HG02840 (cell line): ENCODE results near the gene CLCN1.
A peak's percentile ranks its signal among the peaks of the same experiment; 100 is the strongest.
"Not testable (repeated sequence)": the region's sequence is repeated elsewhere in the genome, so short reads cannot be mapped to it uniquely, and the experiment has no call there.

Experiments
- ATAC-seq: cut with Tn5 transposase; IDR thresholded peaks from one replicate; pipeline ENCODE4 v1.9.1; 2021; ENCODE audit warnings: mild to moderate bottlenecking, moderate library complexity, moderate number of reproducible peaks; ENCODE audit not compliant: unreplicated experiment, low FRiP score

The CLCN1 gene

GRCh38 chr7:143315776-143316175 lies at the start of gene CLCN1:
CLCN1 (plus strand) TSS chr7:143316111; CDS start chr7:143316213, 102 bp downstream.
- ATAC-seq, result no peak

DNA sequence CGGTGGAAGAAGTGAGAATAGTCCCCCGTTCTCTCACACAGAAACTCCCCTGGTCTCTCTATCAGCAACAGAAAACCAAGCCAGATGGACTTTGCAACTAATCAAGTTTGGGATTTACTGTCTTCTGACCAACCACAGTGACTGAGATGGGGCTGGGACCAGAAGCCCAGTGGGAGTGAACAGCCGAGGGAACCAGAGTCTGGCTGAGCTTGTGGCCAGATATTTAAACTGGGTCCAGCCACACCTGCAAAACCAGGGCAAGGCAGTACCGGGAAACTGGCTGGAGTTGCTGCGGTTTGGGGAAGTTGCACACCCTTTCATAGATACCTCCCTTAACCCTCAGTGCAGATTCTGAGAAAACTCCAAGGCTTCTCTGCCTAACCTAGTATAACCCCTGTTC lies 46.7 kb upstream of the CLCN1 start:
- ATAC-seq, result no peak

GRCh38 chr7:143271240-143271639 lies 44.7 kb upstream of the CLCN1 start:
- no peak for ATAC-seq

GRCh38 chr7:143272871-143273270 lies 43.0 kb upstream of the CLCN1 start:
- ATAC-seq, result no peak

DNA sequence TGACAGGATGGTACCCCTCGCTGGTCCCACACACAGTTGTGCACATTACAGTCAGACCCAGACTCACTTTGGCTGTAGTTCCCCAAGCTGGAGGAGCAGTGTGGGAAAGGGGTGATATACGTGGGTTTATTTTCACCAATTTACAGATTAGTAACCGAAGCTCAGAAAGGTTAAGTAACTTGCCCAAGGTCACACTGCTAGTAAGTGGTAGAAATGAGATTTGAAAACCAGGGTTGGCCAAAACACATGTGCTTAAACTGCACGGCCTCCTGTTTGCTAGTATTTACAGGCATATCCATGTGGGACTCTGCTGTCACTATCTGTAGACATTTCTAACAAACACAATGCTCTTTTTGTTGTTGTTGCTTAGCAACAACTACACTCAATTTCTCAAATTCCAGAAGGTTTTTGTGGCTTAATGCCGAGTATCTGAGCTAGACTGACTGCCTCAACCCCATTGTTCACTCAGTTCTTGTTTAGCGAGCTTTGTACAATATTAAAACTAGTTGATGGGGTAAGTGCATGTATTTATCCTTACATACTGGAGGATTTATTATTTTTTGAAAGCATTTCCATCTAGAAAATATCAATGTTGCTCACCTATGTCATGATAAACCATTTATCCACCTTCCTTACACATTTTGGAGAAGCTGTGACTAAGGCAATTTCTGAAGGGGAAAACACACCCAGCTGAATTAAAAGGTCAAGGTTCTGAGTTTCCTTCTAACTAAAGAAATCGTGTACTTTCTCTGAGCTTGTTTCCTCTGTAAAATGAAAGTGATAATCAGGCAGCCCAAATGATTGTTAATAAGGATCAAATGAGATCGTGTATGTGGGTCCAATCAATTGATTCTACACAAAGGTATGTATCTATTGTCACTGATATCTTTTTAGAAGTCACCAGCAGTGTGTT lies 36.5 kb upstream of the CLCN1 start:
- no peak for ATAC-seq

DNA sequence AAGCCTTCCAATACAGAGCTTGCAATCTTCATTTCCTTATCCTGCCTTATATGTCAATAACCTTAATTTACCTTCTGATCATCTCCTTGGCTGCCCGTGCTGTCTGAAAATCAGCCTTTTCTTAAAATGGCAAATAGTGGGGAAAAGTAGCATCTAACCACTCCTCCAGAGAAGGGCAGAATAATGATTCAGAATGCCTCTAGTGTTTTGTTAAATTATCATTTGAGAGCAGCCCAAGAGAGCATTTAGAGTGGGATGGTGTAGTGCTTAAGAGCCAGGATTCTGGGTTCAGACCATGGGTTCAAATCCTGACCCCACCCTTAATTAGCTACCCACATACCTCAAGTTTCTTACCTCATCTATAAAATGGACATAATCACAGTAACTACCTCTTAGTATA lies 35.8 kb upstream of the CLCN1 start:
- no peak for ATAC-seq

DNA sequence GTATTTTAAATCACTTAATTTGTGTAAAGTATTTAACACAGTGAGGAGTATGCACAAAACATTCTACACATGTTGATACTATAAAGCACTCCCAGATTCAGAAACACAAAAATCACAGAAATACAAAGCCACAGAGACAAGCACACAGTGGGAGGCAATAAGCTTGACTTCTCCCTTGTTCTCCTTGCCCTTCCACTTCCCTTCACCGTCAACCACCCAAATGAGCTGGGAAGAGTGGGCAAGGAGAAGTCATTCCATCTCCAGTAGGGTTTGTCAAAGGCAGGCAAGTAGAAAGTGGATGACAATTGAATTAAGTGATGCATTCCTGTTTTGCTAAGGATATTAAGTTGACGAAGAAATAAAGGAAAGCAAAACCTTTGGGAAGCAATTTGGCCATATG lies 35.3 kb upstream of the CLCN1 start:
- ATAC-seq, result no peak

- no peak for ATAC-seq
Observed at GRCh38 chr7:143281529-143281928, 34.4 kb upstream of the CLCN1 start.

GRCh38 chr7:143282124-143282523 lies 33.8 kb upstream of the CLCN1 start:
- ATAC-seq, result no peak

DNA sequence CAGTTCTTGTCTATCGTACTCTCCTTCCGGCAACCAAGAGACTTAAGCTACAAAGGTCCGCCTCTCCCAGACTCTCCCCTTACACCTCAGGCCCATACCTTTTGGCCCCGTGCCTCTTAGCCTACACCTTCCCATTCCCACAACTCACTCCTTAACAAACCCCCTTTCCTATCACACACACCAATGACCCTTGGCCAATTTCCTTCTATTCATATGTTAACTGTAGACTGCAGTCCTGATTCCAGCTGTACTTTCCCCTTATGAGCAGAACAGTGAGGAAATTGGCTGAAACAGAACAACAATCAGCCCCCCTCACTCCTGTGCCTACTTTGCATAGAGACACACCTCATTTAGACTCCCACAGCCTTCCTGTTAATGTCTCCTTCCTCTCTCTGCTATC lies 32.5 kb upstream of the CLCN1 start:
- no peak for ATAC-seq

GRCh38 chr7:143284591-143285469 lies 31.1 kb upstream of the CLCN1 start, which contains the start of gene TMEM139:
TMEM139 (plus strand) TSS chr7:143284958; CDS start chr7:143285958, 1,000 bp downstream.
- ATAC-seq, result no peak

DNA sequence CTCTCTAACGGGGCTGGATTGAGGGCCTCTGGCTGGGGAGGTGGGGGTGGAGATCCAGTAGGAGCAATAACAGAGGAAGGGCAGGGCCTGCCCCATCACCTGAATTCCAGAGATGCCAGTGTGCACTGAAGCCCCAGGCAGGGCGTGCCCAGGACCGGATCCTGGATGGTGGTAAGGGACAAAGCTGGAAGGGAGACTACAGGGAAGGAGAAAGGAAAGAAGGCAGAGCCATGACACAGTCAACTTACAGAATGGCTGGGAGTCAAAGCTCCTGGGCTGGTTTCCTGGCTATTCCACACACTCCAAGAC lies 30.5 kb upstream of the CLCN1 start:
- no peak for ATAC-seq

DNA sequence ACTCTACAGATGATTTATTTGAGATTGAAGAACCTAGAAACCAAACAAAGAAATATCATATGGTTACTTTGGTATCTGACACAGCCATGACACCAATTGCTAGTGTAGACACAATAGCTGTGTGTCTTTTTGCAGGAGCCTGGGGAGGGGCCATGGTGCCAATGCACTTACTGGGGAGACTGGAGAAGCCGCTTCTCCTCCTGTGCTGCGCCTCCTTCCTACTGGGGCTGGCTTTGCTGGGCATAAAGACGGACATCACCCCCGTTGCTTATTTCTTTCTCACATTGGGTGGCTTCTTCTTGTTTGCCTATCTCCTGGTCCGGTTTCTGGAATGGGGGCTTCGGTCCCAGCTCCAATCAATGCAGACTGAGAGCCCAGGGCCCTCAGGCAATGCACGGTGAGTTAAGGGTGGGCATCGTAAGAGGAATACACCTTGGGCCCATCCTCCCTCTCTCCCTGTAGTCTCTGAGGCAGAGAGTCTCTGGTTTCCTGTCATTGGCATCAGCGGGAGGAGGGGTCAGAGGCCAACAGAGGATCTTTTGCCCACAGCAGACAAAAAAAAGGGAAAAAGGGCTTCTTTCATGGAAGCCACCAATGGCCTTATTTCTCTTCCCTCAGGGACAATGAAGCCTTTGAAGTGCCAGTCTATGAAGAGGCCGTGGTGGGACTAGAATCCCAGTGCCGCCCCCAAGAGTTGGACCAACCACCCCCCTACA lies 29.9 kb upstream of the CLCN1 start:
- ATAC-seq, result no peak

- no peak for ATAC-seq
Observed at GRCh38 chr7:143286522-143286890, 29.4 kb upstream of the CLCN1 start.

DNA sequence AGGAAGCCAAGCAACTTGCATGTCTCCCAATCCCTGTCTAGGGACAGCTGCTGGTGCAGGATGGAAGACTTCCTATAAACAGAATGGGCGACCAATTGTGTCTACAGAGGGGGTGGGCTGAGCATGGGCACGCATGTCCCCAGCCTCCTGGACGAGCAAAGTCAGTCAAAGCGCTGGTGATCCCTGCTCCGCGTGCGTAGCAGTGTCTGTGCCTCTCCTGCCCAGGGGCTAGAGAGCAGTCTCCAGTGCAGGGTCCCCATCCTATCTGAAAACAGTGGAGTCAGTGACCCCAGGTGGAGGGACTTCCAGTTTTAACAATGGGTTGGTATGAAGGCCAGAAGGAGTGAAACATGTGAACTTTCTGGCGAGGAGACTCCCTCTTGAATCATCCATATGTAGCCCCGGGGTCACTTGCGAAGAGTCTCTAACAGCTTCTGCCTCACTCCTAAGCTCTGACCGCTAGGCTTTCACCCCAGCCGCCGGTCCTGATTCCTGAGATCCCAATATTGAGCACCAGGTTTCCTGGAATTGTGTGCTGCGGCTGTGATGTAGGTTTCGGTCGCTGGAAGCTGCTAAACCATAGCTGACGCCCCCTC lies 28.5 kb upstream of the CLCN1 start:
- no peak for ATAC-seq

- ATAC-seq, result peak; percentile 87
Observed at GRCh38 chr7:143287935-143288826, 27.7 kb upstream of the CLCN1 start, which contains the start of gene CASP2. CASP2 (plus strand) TSS chr7:143288351; CDS start chr7:143288456, 105 bp downstream.

GRCh38 chr7:143288836-143289235 lies 27.1 kb upstream of the CLCN1 start:
- ATAC-seq, result no peak

- no peak for ATAC-seq
Observed at GRCh38 chr7:143289421-143289820, 26.5 kb upstream of the CLCN1 start.

GRCh38 chr7:143289888-143290287 lies 26.0 kb upstream of the CLCN1 start:
- not testable (repeated sequence) for ATAC-seq
